T1000 (cell line): ENCODE measurements around the gene VCL.

ENCODE experiments used
- DNase-seq: peaks from one replicate; lab custom pipeline; 2025; ENCODE audit warnings: mixed read lengths; lab: John Stamatoyannopoulos, UW

Gene VCL

GRCh38 chr10:74151879-74152722, 154.2 kb downstream of the VCL start:
- no peak for DNase-seq

GRCh38 chr10:74153123-74153522, 155.2 kb downstream of the VCL start:
- DNase-seq = no peak

- DNase-seq = no peak
Measured at GRCh38 chr10:74153676-74154075, 155.8 kb downstream of the VCL start.

GRCh38 chr10:74156919-74157289, 159.0 kb downstream of the VCL start:
- DNase-seq = no peak

- no peak for DNase-seq
Measured at GRCh38 chr10:74160013-74160412, 162.1 kb downstream of the VCL start.

- DNase-seq = no peak
Measured at GRCh38 chr10:74163319-74164068, 165.6 kb downstream of the VCL start.

GRCh38 chr10:74164716-74165529, 167.0 kb downstream of the VCL start:
- DNase-seq = no peak

- no peak for DNase-seq
Measured at GRCh38 chr10:74165530-74165901, 167.6 kb downstream of the VCL start.

GRCh38 chr10:74167443-74167842, 169.5 kb downstream of the VCL start:
- DNase-seq = no peak
